GM10847 (cell line): ENCODE data around the gene SPINDOC.

Experiments used
- POLR2A ChIP-seq: IDR thresholded peaks from 2 replicates; pipeline ENCODE4 v1.6.1; 2011; ENCODE audit not compliant: insufficient read length; ENCODE audit errors: extremely low read depth

The SPINDOC gene

DNA sequence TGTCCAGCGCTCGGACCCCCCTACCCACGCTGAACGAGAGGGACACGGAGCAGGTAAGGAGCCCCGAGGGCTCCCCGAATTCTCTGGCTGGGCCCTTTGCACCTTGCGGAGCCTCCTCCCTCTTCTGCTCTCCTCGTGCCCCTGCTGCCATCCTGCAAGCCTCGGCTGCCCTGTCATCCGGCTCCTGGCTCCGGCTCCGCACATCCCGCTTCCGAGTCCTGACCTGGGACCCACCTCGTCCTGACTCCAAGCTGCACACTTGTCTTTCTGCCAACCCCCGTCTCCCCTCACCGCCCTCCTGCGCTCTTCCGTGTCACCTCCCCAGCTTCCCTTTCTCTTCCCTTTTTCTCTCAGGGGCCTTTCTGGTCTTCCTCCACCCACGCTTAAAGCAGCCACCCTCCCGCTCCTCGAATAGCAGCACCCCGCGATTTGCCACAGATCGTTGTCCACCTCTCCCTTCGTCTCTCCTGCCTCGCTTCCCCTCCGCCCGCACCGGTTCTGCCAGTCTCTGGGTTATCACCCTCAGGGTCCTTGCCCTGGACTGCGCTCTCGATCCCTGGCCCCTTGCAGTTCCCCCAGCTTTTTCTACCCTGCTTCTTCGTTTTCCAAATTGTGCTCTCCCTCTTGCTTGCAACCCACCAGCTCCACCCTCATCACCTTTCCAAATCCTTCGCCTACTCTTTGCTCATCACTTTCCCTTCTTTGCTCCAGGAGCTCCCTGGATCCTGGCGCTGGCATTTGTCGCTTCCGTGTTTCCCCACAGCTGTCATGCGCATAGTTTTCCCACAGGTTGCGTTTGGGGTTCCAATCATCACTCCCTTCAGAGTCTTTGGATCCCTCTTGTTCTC, 26.5 kb downstream of the SPINDOC start:
- TF ChIP-seq POLR2A: no peak

DNA sequence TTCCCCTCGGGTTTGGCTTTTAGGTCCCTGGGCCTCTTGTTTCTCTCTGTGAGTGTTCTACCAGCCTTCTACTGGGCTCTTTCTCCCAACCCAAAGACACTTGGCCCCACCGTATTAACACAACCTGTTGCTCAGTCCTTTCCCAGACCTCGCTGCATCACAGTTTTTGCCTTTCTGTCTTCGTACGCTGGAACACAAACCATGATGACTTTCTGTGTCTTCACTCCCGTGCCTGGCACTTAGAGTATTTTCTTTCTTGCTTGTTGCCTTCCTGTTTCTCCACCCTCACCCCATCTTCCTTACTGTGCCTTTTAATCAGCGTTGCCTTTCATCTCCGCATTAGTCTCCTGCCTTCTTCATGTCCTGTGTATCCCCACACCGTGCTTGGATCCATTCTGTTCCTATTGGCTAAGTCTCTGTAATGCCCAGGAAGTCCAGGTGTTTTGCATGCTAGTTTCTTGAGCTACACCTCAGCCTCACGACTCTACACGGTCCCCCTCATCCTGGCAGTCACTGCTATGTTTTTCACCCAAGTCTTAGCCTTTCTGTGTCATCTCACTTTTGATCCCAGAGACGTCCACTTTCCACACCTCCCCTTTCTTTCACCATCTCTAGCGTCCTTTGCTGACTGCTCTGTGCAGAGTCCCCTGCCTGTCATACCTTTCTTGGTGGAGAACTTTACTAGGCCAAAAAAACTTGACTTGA, 27.3 kb downstream of the SPINDOC start:
- TF ChIP-seq POLR2A: no peak

DNA sequence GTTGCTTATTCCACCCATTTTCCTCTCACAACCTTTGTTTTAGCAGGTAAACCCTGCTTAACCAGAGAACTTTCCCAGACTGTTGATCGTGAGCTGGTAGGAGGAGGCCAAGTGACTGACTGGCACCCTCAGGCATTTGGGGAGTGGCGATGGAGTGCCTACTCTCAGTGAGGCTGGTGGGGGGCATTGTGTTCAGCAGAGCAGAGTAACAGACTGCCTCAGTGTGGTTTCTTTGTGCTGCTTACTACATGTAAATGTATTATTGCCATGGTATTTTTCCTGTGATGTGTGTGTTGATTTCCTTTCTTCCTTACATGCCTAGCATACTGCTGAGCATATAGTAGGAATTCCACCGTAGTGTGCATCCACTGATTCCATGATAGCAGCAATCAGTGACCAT, 28.3 kb downstream of the SPINDOC start:
- TF ChIP-seq POLR2A: no peak

- no peak for TF ChIP-seq POLR2A
Measured at GRCh38 chr11:63843041-63843440, 29.8 kb downstream of the SPINDOC start.

- no peak for TF ChIP-seq POLR2A
Measured at GRCh38 chr11:63844836-63845235, 31.6 kb downstream of the SPINDOC start.

DNA sequence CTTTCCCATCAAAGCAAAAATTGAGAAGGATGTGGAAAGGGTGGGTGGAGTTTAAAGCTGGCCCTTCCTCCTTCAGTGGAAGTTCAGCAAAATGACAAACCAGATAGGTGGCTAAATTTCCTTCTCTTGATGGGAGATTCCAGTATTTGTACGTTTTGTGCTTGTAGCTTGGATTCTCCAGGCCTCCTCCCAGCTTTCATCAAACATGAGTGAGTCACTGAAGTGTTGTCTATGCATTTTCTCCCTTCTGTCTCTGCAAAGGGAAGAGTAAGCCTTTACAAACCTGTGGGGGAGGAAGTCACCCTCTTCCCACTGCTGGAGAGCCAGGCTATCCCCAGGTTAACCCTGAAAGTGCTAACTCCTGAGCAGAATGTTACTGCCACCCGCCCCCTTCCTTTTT, 32.0 kb downstream of the SPINDOC start:
- TF ChIP-seq POLR2A: no peak

GRCh38 chr11:63845911-63846310, 32.7 kb downstream of the SPINDOC start:
- TF ChIP-seq POLR2A: no peak

DNA sequence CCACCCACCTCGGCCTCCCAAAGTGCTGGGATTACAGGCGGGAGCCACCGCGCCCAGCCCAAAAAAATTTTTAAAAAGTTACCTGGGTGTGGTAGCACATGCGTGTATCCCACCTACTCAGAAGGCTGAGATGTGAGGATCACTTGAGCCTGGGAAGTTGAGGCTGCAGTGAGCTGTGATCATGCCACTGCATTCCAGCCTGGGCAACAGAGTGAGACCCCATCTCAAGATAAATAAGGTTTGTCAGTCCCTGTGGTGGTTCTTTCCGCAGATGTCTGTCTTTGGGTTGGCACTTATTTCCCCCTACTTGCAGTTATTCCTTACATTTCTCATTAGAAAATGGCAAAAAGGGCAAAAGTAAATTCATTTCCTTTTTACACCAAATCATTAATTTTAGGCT, 33.6 kb downstream of the SPINDOC start:
- TF ChIP-seq POLR2A: no peak

GRCh38 chr11:63847363-63847762, 34.1 kb downstream of the SPINDOC start:
- TF ChIP-seq POLR2A: no peak

- TF ChIP-seq POLR2A: no peak
Measured at GRCh38 chr11:63849691-63850090, 36.4 kb downstream of the SPINDOC start.

- TF ChIP-seq POLR2A: no peak
Measured at GRCh38 chr11:63850920-63851319, 37.7 kb downstream of the SPINDOC start.

GRCh38 chr11:63851364-63851763, 38.1 kb downstream of the SPINDOC start:
- TF ChIP-seq POLR2A: no peak

DNA sequence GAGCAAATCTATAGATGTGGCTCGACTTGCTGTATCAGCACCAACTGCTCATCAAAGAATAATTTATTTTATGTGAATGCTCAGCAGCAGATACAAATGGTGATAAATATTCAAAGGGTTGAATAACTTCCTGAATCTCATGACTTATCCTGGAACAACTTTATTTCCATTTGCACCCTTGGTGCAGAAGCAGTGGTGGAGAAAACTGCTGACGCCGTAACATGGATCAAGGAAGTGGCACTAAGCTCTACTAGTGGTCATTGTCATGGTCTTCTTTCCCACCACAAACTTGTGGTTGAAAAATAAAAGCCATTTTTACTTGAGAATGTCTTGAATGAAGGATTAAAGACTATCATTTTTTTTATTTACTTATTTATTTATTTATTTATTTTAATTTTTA, 40.2 kb downstream of the SPINDOC start:
- no peak for TF ChIP-seq POLR2A

DNA sequence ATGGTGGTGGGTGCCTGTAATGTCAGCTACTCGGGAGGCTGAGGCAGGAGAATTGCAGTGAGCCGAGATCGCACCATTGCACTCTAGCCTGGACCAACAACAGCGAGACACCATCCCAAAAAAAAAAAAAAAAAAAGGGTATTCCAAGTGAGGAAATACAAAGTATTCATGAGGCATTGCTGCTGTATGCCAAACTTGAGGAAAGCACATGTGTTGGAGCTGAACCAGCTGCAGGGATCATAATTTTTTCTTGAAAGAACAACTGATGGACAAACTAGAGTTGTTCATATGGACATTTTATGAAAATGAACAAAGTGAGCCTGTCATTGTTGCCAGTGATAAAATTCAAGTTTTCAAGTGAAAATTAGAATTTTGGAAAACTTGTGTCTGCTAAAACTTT, 41.4 kb downstream of the SPINDOC start:
- TF ChIP-seq POLR2A: no peak

GRCh38 chr11:63855975-63856374, 42.7 kb downstream of the SPINDOC start:
- no peak for TF ChIP-seq POLR2A
